Pancreas (tissue), 10 donors: Measurements from ENCODE around the gene IL3. TPM values are rescaled to one million over a fixed set of nuclear protein-coding genes. Genes with fewer than 3 reads are reported as not detected.

Experiments used
- ATAC-seq, 4 donors: fragments of 200-7000 bp; cut with Tn5 transposase; one replicate each; pipeline versions ENCODE4 v1.8.0 to v1.9.1; 2020; ENCODE audit warnings: mild to moderate bottlenecking in 4 of 4, moderate library complexity in 4 of 4
- DNase-seq, 6 donors: peaks; one replicate each; pipeline ENCODE4 v3.0.0-alpha.2; 2020
- FAIRE-seq: peaks from 2 replicates; lab custom pipeline; 2012; peaks lifted over from hg19 to GRCh38; lab: Jason Lieb, UNC
- H3K27ac ChIP-seq, 4 donors: fragments of 200-600 bp; sonication (generic); 1 replicate in 3 of 4; 2 replicates in 1 of 4; pipeline versions ENCODE4 v1.5.0 to v1.8.0; 2020
- H3K27me3 ChIP-seq, 4 donors: fragments of 200-600 bp; one replicate each; pipeline ENCODE4 v1.8.0; 2021
- H3K36me3 ChIP-seq, 3 donors: fragments of 200-600 bp; sonication (generic) in 1 of 3; one replicate each; pipeline versions ENCODE4 v1.5.0 to v1.8.0; 2020 to 2021
- H3K4me1 ChIP-seq, 3 donors: fragments of 200-600 bp; one replicate each; pipeline ENCODE4 v1.8.0; 2021
- H3K4me3 ChIP-seq, 4 donors: fragments of 200-600 bp; sonication (generic) in 2 of 4; one replicate each; pipeline versions ENCODE4 v1.5.0 to v1.8.0; 2020 to 2021
- H3K9me3 ChIP-seq, 4 donors: fragments of 200-600 bp; one replicate each; pipeline ENCODE4 v1.8.0; 2021
- WGBS, 2 donors: extraction: QIAGEN DNeasy Blood & Tissue Kit; methylation state at CpG; one replicate each; pipeline ENCODE4 v1.1.7; 2013; 5-methylcytosine and 5-hydroxymethylcytosine counted together
- intact Hi-C, 3 donors: fragments of 100-400 bp; cut with DNase I; formaldehyde crosslinking; loops; one replicate each; pipeline versions ENCODE4 v1.11.1 to v1.14.2; 2022
- polyA plus RNA-seq, 2 donors: library from polyadenylated mRNA; stranded (reverse); fragments of 200-250 nt; gene quantifications; one replicate each; pipeline ENCODE4 v1.2.3, GENCODE V29; 2013
- total RNA-seq, 6 donors: library from RNA; stranded (reverse); fragmentation: NEBNext Ultra II Directional in 4 of 6; extraction: Animal tissue kit (Norgen Biotek cat#: 25700) in 4 of 6; gene quantifications; one replicate each; pipeline versions ENCODE4 v1.2.1 to v1.2.4, GENCODE V29; 2021 to 2023
- TF ChIP-seq, protein P1 (sequence below), 4 donors: fragments of 200-600 bp; sonication (generic) in 3 of 4; IDR thresholded peaks; one replicate each; pipeline versions ENCODE4 v1.5.0 to v1.8.0; 2021; ENCODE audit warnings: antibody characterized with exemption in 4 of 4
- donor health status: healthy with polysubstance abuse.
- donor health status: DM: no; HTN: no; CAD: no; lungs with moderate emphysema.
- donor health status: DM: no; HTN: no; CAD: no.
- donor health status: control.
- donor health status: control.
- donor health status: Bipolar disorder and iron deficiency.
- donor health status: DM: yes; HTN: yes; CAD: no.
- donor health status: DM: no; HTN: no; CAD: no.
- donor health status: DM: no; HTN: no; CAD: no.
- donor health status: DM: yes; HTN: yes; CAD: no.

The IL3 gene
- total and polyA plus RNA-seq, 8 donors = not detected

DNA sequence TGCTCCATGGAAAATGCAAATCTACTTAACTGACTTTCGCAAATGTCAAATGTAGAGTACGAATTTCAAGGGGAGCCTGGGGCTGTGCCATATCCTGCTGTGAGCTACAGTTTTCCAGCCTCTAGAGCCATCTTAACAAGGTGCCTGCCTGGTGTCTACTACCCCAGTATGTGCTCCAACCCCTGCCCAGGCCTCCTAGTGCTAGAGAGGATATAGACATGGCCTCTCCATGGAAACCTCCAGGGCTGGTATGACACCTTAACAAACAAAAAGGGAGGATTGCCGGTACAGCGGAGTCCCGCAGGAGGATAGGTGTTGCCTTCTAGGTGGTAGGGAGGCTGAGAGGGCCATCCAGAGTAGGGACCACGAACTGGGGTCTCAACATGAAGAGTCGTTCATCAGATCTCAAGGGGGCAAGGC lies 13.6 kb upstream of the IL3 start:
- TF ChIP-seq, protein P1, sequence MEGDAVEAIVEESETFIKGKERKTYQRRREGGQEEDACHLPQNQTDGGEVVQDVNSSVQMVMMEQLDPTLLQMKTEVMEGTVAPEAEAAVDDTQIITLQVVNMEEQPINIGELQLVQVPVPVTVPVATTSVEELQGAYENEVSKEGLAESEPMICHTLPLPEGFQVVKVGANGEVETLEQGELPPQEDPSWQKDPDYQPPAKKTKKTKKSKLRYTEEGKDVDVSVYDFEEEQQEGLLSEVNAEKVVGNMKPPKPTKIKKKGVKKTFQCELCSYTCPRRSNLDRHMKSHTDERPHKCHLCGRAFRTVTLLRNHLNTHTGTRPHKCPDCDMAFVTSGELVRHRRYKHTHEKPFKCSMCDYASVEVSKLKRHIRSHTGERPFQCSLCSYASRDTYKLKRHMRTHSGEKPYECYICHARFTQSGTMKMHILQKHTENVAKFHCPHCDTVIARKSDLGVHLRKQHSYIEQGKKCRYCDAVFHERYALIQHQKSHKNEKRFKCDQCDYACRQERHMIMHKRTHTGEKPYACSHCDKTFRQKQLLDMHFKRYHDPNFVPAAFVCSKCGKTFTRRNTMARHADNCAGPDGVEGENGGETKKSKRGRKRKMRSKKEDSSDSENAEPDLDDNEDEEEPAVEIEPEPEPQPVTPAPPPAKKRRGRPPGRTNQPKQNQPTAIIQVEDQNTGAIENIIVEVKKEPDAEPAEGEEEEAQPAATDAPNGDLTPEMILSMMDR (IDR thresholded peaks at IDR 0.05) = no peak
- Histone ChIP-seq H3K27me3 (no peaks in the 10 kb centered on the region), H3K9me3 (no peaks in the 10 kb centered on the region), H3K27ac (no peak overlapping the region), H3K4me1 (no peaks in the 10 kb centered on the region), H3K4me3 (no peak overlapping the region), H3K36me3 (no peaks in the 10 kb centered on the region)
- intact Hi-C loops = no loop called here
- ATAC-seq = no peak
- peak in 3 of 6 donors; percentile 5 to 14 (median 13) for DNase-seq
- 71 to 79% methylated on average over 7 of the region's 7 CpGs for WGBS, 2 donors
- FAIRE-seq = no peak

DNA sequence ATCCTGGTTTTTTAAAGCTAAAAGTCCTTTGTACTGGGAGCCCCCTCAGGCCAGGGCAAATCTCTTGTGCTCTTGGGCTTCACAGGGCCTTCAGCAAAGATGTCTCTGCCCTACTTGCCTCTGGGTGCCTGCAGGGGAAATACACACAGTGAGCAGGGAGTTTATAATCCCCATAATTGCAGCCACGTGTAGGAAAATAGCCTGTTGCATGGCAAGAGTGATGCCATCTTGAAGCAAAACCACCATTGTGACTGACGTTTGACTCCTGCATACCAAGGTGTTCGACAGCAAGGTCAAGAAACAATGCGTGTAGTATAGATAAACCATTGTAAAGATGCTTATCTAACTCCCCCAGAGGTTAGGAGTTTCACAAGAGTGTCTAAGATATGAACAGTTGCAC lies 11.4 kb upstream of the IL3 start:
- no peaks in the 10 kb centered on the region for H3K27me3 ChIP-seq
- DNase-seq = peak in 1 of 6 donors; percentile 3
- no peak overlapping the region for H3K4me3 ChIP-seq
- H3K27ac ChIP-seq = no peak overlapping the region
- no peaks in the 10 kb centered on the region for H3K36me3 ChIP-seq
- TF ChIP-seq, protein P1 (IDR thresholded peaks at IDR 0.05) = no peak
- intact Hi-C loops = no loop called here
- H3K9me3 ChIP-seq = no peaks in the 10 kb centered on the region
- no peak for ATAC-seq
- 41 to 45% methylated on average over 4 of the region's 4 CpGs for WGBS, 2 donors
- no peak for FAIRE-seq
- H3K4me1 ChIP-seq = no peaks in the 10 kb centered on the region

DNA sequence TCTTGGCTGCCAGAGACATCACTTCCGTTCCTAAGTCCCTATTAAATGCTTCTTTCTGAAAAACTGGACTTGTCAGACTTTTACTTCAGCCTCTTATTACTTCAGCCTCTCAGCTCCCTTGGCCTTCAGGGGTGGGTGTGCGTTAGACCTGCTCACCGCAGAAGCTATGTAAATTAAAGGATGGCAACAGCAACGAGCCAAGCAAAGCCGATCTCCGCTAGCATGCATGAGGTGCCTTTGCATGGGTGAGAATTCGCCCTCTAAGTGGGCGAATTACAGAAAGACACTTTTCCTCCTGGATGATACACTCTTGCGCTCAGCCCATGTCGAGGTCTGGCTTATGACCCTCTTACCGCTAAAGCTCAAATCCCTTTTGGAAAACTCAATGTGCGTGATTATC lies 10.9 kb upstream of the IL3 start:
- Histone ChIP-seq H3K36me3 (no peaks in the 10 kb centered on the region), H3K27ac (no peak overlapping the region), H3K4me3 (no peak overlapping the region), H3K4me1 (no peaks in the 10 kb centered on the region), H3K9me3 (no peaks in the 10 kb centered on the region), H3K27me3 (no peaks in the 10 kb centered on the region)
- intact Hi-C loops = no loop called here
- WGBS, 2 donors = 86 to 88% methylated on average over 12 of the region's 12 CpGs
- FAIRE-seq (no peak), DNase-seq (peak in 2 of 6 donors; percentile 10 to 11), ATAC-seq (no peak)
- TF ChIP-seq, protein P1 (IDR thresholded peaks at IDR 0.05) = no peak

DNA sequence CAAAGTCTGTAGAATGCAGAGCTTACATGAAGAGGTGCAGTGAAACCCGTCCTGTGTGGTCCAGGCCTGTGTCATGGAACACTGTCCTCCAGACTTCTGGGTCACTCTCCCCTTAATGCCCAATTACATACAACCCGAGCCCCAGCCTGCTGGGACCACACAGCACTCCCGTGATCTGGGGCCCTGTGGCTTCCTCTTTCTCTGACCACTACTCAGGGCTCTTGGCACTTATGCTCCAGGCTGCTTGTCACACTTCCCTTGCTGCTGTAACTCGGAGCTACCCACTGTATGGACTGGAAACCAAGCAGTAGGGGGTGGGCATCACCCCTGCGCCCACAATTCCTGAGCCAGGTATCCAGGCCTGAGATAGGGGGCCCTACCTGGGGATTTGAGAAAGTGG lies 10.3 kb upstream of the IL3 start:
- FAIRE-seq (no peak), ATAC-seq (peak in 2 of 4 donors; percentile 71 to 84), DNase-seq (peak in 3 of 6 donors; percentile 3 to 21 (median 17))
- WGBS, 2 donors = 58 to 72% methylated on average over 5 of the region's 5 CpGs
- Histone ChIP-seq H3K4me1 (no peaks in the 10 kb centered on the region), H3K4me3 (no peak overlapping the region), H3K9me3 (no peaks in the 10 kb centered on the region), H3K27ac (no peak overlapping the region), H3K36me3 (no peaks in the 10 kb centered on the region), H3K27me3 (no peaks in the 10 kb centered on the region)
- intact Hi-C loops = no loop called here
- TF ChIP-seq, protein P1 (IDR thresholded peaks at IDR 0.05) = no peak

DNA sequence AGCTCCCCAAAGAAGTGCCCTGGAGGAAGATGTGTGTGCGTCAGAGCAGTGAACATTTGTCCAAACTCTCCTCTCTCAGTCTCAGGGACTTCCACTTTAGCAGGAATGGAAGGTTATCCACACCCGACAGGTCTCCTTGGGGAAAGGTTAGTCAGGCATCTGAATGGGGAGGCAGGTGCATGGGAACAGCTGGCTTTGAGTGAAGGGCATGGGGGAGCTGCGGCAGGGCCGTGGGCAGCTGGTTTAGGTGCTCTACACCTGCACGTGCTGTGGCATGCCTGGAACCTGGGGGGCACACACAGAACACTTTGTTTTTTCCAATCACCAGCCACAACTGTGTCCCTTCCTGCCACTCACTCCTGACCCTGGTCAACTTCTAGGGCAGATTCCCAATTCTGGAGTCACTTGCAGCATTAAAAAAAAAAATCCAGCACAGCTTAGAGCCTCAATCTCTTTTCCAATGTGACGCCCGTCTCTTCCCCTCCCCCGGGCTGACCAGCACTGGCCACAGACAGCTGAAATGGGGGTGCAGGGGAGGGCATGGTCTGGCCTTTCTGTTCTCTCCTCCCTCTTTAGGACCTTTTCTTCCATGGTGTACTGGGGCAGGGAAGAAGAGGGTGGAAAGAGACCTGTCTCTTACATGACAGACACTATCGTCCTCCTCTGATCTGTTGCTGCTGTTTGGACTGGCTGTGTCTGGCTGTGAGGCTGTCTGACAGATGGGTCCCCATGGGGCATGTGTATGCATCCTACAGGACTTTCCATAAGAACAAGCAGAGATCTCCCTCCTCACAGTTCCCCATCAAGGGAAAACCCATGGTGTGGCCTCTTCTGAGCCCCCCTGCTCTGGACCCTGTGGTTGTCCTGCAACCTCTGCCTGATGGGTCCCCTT lies 9.5 kb upstream of the IL3 start:
- intact Hi-C loops = no loop called here
- no peaks in the 10 kb centered on the region for H3K9me3 ChIP-seq
- 67 to 72% methylated on average over 9 of the region's 9 CpGs for WGBS, 2 donors
- no peak overlapping the region for H3K4me3 ChIP-seq
- H3K27ac ChIP-seq = no peak overlapping the region
- peak in 3 of 6 donors; percentile 2 to 24 (median 14) for DNase-seq
- ATAC-seq = no peak
- TF ChIP-seq, protein P1 (IDR thresholded peaks at IDR 0.05) = no peak
- no peak for FAIRE-seq
- H3K27me3 ChIP-seq = no peaks in the 10 kb centered on the region
- H3K36me3 ChIP-seq = no peaks in the 10 kb centered on the region
- no peaks in the 10 kb centered on the region for H3K4me1 ChIP-seq
